Stimulated activated CD8-positive, alpha-beta memory T cell treated with anti-CD3 and anti-CD28 coated beads, Interleukin-15, amount 100 ng/mL, for 24 hours (primary cell): Measurements from ENCODE around the gene TPCN2.
"Not testable (repeated sequence)": the region's sequence is repeated elsewhere in the genome, so short reads cannot be mapped to it uniquely, and the experiment has no call there.

Experiments
- DNase-seq: peaks from one replicate; pipeline ENCODE4 v3.0.0-alpha.2; 2020; ENCODE audit warnings: low read depth

Gene TPCN2

GRCh38 chr11:69076129-69076791 is 27.5 kb downstream of the TPCN2 start:
- no peak for DNase-seq

DNA sequence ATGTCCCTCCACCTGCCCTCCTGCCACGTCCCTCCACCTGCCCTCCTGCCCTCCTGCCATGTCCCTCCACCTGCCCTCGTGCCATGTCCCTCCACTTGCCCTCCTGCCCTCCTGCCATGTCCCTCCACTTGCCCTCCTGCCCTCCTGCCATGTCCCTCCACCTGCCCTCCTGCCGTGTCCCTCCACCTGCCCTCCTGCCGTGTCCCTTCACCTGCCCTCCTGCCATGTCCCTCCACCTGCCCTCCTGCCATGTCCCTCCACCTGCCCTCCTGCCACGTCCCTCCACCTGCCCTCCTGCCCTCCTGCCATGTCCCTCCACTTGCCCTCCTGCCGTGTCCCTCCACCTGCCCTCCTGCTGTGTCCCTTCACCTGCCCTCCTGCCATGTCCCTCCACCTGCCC is 28.2 kb downstream of the TPCN2 start:
- not testable (repeated sequence) for DNase-seq

DNA sequence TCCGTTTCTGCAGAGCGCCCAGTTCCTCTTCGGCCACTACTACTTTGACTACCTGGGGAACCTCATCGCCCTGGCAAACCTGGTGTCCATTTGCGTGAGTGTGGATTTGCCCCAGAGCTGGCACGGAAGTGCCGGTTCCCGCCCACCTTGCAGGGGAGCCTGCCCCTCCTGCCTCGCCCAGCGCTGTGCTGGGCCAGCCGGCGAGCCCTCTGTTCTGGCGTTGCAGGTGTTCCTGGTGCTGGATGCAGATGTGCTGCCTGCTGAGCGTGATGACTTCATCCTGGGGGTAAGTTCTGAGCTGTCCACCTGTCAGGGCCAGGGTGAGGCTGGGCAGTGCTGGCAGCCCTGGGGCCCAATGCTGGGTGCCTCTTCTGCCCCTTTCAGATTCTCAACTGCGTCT is 29.8 kb downstream of the TPCN2 start:
- no peak for DNase-seq

- DNase-seq, result no peak
These were observed 30.3 kb downstream of the TPCN2 start for GRCh38 chr11:69078930-69079605.

GRCh38 chr11:69079661-69080256 is 31.0 kb downstream of the TPCN2 start:
- no peak for DNase-seq

DNA sequence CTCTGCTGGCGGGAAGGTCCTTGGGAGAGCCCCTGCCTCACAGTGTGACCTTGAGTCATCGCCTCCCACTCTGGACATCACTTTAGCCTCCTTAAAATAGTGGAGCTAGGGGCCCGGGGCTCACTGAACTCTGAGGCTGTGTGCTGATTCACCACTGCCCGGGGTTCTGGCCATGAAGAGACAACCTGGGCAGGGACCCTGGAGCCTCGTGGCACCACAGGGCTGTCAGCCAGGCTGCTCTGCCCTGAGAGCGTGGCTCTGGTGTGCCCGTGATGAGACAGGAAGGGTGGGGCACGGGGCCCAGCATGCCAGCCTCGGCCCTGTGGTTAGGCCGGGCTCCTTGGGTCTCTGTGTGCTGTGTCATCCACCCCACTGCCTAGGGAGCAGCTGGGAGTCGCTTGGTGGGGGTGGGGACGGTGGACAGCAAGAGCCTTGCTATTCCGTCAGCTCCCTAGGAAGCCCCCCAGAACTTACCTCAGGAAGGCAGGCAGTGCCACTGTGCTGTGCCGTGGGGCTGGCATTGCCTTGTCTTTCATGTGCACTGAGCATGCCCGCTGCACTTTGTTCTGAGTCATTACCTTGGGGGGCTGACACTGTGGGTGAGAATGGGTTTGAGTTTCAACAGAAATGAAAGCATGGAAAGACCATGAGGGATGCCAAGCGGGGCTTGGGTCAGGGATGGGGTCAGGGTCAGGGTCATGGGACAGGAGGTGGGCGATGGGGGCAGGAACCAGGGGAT is 31.7 kb downstream of the TPCN2 start:
- no peak for DNase-seq

DNA sequence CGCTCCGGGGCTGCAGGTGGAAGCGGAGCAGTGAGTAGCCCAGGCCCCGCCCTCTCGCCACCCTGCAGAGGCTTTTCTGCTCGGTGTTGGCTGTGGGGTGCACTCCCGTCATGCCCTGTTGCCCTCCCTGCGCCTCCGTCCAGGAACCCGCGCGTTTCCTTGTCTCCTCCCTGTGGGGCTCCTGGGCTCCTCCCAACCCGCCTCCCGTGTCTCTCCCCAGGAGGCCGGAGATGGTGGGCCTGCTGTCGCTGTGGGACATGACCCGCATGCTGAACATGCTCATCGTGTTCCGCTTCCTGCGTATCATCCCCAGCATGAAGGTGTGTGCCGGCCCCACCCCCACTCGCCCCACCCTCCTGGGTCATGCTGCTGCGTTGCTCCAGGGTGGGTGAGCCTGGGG is 32.4 kb downstream of the TPCN2 start:
- DNase-seq, result no peak

DNA sequence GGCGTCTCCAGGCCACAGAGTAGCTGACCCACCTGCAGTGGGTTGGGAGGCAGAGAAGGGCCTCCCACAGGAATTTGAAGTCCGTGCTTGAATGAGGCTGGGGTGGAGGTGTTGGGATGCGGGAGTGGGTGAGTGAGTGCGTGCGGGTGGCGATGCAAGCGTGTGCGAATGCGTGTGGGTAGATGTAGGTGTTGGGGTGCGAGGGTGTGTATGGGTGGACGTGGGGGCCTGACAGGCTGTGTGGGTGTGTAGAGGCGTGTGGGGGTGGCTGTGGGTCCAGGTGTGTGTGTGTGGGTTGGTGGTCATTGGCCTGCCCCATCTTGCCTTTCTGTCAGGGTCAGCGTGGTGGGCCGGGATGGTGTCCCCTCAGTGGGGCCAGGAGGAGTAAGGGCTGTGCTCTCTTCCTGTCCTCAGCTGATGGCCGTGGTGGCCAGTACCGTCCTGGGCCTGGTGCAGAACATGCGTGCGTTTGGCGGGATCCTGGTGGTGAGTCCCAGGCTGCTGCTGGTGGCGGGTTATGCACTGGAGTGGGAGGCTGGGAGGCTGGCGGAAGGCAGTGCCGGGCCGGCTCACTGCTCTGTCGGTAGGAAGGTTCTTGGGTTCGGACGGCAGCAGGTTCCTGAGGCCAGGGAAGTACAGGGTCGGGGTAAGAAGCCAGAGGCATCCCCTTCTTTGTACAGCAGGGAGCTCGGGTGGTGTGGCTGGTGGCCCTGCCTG is 35.0 kb downstream of the TPCN2 start:
- no peak for DNase-seq

DNA sequence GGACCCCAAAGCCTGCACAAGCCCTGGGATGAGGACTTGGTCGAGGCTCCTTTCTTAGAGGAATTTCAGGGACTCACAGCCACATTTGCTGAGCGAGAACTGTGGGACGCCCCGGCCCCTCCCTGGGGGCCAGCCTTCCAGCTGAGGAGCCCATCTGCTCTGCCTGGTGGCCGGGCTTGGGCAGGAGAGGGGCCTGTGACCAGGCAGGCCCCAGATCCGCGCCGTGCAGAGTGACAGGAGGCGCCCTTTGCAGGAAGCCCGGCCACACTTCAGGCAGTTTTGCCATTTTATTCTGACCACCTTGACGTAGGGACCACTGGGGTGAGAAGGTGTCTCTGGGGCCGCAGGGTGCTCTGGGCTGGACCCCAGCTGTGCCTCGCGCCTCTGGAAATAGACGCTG is 35.6 kb downstream of the TPCN2 start:
- no peak for DNase-seq

DNA sequence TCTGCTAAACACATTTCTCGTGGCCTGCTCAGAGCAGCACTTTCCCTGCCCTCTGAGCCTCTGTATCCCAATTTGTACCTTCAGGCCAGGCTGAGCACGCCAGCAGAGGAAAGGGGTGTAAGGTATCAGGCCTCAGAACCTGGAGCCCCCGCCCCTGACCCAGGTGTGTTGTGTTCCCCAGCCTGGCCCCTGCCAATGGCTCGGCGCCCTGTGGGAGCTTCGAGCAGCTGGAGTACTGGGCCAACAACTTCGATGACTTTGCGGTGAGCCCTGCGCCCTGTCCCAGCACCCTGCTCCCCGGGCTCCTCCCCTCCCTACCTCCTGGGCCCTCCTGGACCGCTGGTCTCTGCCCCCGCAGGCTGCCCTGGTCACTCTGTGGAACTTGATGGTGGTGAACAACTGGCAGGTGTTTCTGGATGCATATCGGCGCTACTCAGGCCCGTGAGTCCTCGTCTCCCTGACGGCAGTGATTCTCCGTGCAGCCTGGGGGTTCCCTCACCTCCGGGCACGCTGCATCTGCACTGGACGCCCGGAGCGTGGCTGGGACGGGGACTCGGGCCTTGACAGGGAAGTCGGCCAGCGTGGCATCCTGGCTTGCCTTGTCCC is 36.9 kb downstream of the TPCN2 start:
- no peak for DNase-seq

DNA sequence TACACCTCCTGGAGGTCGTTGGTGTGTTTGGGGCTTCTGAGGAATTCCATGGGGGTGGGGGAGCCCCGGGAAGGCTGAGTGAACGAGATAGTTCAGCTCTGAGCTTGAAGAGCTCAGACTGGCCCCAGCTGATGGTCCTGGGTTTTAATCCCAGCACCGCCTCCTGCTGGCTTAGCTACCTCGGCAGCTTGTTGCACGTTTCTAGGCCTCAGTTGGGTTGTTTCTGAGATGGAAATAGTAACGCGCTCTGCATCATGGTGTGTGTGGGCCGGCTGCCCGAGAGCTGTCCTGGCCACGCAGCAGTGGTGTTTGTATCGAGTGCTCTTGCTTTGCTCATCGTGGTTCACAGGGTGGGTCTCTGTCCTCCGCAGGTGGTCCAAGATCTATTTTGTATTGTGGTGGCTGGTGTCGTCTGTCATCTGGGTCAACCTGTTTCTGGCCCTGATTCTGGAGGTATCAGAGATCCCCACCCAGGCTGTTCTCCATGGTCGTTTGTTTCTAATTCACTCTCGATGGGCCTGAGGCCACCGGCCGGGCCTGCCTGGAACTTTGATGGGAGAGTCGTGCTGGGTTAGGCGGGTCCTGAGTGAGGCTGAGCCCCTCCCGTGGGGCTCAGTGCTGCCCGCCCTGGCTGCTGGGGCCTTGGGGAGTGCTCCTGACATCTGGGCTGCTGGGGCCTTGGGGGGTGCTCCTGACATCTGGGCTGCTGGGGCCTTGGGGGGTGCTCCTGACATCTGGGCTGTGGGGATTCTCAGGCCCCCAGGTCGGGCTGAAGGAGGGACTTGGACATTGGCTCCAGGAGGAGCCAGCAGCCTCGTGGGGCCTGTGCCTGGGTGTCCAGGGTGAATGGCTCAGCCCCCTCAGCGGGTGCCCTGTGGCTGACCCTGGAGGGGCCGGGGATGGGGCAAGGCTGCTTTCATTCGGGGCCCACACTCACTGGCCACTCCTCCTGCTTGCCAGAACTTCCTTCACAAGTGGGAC is 37.7 kb downstream of the TPCN2 start:
- no peak for DNase-seq

- no peak for DNase-seq
These were observed 38.4 kb downstream of the TPCN2 start for GRCh38 chr11:69087133-69087524.

DNA sequence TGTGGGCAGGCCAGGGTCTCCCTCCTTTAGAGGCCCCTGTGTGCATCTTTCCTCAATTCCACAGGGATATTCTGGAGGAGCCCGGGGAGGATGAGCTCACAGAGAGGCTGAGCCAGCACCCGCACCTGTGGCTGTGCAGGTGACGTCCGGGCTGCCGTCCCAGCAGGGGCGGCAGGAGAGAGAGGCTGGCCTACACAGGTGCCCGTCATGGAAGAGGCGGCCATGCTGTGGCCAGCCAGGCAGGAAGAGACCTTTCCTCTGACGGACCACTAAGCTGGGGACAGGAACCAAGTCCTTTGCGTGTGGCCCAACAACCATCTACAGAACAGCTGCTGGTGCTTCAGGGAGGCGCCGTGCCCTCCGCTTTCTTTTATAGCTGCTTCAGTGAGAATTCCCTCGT is 39.1 kb downstream of the TPCN2 start:
- no peak for DNase-seq

- DNase-seq, result peak; percentile 30
These were observed 40.0 kb downstream of the TPCN2 start for GRCh38 chr11:69088676-69089146.

DNA sequence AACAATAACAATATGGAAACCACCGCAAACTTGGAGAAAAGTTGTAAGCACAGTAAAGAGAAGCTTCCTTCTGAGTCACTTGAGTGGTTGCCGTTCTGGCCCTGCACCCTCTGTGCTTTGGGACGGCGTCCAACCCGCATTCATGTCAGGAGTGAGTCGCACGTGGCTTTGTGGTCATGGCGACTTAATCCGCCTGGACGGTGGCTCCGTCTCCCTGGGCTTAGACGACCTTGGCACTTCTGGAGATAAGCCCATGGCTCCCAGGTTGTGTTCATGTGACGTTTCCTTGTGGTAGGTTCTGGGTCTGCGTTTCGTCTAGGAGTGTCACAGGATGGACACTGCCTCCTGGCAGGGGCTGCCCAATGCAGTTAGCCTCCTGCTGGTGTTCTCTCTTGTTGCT is 40.5 kb downstream of the TPCN2 start:
- no peak for DNase-seq

DNA sequence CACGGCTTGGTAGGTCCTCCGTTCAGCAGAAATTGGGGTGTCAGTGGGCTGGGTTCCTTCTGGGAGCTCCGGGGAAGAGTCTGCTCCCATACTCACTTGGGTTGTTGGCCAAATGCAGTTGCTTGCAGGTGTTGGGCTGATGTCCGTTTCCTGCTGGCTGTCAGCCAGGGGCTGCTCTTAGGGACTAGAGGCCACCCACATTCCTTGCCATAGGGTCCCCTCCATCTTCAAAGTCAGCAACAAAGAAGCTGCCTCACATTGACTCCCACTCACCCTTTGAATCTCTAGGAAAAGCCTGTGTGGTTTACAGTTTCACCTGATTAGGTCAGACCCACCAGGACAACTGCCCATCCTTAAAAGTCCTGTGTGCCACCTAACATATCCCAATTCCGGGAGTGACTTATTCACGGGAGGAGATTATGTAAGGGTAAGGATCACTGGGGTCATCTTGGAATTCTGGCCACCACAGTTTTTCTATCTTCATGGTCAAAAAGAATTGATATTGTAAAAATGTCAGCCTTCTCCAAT is 43.0 kb downstream of the TPCN2 start:
- no peak for DNase-seq

GRCh38 chr11:69092263-69092662 is 43.5 kb downstream of the TPCN2 start:
- no peak for DNase-seq

GRCh38 chr11:69093106-69093505 is 44.4 kb downstream of the TPCN2 start:
- no peak for DNase-seq

- no peak for DNase-seq
These were observed 45.6 kb downstream of the TPCN2 start for GRCh38 chr11:69094111-69094914.
